ENCODE results near the gene CCL17. TPM values are rescaled to one million over a fixed set of nuclear protein-coding genes. Genes with fewer than 3 reads are reported as not detected.

The CCL17 gene
- total and polyA plus RNA-seq, 9 of the 15 experiments (the other 6 are each of a cell fraction or from before 2014, with no cell fraction given), result not detected

DNA sequence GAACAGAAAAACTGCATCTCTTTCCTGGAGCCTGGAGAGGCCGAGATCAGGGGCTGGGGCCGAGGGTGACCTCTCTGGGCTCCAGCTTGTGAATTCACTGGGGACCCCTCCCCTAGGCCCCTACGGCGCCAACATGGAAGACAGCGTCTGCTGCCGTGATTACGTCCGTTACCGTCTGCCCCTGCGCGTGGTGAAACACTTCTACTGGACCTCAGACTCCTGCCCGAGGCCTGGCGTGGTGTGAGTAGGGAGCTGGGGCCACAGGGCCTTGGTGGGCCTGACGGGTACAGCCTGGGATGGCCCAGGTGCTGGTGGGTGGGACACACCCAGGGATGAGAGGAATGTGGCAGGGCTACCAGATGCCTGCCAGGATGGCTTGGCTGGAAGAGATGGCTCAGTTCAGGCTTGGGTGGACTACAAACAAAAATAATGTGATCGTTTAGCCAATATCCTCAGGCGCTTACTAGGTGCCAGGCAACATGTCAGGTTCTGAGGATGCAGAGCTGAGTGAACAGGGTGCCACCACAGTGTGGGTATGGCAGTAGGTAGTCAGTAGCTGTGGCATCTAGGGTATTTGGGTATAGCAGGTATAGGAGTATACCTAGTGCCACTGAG, 44.1 kb upstream of the CCL17 start (continued):
- TF ChIP-seq, protein P1, sequence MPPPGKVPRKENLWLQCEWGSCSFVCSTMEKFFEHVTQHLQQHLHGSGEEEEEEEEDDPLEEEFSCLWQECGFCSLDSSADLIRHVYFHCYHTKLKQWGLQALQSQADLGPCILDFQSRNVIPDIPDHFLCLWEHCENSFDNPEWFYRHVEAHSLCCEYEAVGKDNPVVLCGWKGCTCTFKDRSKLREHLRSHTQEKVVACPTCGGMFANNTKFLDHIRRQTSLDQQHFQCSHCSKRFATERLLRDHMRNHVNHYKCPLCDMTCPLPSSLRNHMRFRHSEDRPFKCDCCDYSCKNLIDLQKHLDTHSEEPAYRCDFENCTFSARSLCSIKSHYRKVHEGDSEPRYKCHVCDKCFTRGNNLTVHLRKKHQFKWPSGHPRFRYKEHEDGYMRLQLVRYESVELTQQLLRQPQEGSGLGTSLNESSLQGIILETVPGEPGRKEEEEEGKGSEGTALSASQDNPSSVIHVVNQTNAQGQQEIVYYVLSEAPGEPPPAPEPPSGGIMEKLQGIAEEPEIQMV (tag; conservative IDR thresholded peaks at IDR 0.05; ENCODE audit: low read depth), result no peak
- TF ChIP-seq ZNF239 (CRISPR knock-in tag; IDR thresholded peaks at IDR 0.05), result no peak

DNA sequence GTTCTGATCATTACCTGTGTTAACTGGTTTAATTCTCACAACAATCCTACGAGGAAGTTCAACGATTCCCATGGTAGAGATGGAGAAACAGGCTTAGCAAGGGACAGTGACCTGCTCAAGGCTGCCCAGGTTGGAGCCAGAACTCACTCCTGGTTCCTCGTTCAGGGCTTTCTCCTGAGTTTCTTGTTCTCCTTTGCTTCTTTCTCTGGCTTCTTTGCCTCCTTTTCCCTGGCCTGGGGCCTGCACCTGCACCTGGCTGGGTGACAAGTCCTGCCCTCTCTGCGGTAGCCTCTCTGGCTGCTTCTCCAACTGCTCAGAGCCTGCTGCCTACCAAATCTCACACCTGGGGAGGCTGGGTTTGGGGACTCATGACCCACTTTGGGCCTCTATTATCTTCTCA, 43.2 kb upstream of the CCL17 start:
- FAIRE-seq, result no peak
- POLR2A ChIA-PET, result interaction anchor here (0.6 to 0.7 kb wide), 2 partner anchors 212 to 501 kb away, joined by 3 read pairs; no protein-coding TSS in a partner anchor
- TF ChIP-seq, protein P2, sequence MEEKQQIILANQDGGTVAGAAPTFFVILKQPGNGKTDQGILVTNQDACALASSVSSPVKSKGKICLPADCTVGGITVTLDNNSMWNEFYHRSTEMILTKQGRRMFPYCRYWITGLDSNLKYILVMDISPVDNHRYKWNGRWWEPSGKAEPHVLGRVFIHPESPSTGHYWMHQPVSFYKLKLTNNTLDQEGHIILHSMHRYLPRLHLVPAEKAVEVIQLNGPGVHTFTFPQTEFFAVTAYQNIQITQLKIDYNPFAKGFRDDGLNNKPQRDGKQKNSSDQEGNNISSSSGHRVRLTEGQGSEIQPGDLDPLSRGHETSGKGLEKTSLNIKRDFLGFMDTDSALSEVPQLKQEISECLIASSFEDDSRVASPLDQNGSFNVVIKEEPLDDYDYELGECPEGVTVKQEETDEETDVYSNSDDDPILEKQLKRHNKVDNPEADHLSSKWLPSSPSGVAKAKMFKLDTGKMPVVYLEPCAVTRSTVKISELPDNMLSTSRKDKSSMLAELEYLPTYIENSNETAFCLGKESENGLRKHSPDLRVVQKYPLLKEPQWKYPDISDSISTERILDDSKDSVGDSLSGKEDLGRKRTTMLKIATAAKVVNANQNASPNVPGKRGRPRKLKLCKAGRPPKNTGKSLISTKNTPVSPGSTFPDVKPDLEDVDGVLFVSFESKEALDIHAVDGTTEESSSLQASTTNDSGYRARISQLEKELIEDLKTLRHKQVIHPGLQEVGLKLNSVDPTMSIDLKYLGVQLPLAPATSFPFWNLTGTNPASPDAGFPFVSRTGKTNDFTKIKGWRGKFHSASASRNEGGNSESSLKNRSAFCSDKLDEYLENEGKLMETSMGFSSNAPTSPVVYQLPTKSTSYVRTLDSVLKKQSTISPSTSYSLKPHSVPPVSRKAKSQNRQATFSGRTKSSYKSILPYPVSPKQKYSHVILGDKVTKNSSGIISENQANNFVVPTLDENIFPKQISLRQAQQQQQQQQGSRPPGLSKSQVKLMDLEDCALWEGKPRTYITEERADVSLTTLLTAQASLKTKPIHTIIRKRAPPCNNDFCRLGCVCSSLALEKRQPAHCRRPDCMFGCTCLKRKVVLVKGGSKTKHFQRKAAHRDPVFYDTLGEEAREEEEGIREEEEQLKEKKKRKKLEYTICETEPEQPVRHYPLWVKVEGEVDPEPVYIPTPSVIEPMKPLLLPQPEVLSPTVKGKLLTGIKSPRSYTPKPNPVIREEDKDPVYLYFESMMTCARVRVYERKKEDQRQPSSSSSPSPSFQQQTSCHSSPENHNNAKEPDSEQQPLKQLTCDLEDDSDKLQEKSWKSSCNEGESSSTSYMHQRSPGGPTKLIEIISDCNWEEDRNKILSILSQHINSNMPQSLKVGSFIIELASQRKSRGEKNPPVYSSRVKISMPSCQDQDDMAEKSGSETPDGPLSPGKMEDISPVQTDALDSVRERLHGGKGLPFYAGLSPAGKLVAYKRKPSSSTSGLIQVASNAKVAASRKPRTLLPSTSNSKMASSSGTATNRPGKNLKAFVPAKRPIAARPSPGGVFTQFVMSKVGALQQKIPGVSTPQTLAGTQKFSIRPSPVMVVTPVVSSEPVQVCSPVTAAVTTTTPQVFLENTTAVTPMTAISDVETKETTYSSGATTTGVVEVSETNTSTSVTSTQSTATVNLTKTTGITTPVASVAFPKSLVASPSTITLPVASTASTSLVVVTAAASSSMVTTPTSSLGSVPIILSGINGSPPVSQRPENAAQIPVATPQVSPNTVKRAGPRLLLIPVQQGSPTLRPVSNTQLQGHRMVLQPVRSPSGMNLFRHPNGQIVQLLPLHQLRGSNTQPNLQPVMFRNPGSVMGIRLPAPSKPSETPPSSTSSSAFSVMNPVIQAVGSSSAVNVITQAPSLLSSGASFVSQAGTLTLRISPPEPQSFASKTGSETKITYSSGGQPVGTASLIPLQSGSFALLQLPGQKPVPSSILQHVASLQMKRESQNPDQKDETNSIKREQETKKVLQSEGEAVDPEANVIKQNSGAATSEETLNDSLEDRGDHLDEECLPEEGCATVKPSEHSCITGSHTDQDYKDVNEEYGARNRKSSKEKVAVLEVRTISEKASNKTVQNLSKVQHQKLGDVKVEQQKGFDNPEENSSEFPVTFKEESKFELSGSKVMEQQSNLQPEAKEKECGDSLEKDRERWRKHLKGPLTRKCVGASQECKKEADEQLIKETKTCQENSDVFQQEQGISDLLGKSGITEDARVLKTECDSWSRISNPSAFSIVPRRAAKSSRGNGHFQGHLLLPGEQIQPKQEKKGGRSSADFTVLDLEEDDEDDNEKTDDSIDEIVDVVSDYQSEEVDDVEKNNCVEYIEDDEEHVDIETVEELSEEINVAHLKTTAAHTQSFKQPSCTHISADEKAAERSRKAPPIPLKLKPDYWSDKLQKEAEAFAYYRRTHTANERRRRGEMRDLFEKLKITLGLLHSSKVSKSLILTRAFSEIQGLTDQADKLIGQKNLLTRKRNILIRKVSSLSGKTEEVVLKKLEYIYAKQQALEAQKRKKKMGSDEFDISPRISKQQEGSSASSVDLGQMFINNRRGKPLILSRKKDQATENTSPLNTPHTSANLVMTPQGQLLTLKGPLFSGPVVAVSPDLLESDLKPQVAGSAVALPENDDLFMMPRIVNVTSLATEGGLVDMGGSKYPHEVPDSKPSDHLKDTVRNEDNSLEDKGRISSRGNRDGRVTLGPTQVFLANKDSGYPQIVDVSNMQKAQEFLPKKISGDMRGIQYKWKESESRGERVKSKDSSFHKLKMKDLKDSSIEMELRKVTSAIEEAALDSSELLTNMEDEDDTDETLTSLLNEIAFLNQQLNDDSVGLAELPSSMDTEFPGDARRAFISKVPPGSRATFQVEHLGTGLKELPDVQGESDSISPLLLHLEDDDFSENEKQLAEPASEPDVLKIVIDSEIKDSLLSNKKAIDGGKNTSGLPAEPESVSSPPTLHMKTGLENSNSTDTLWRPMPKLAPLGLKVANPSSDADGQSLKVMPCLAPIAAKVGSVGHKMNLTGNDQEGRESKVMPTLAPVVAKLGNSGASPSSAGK (IDR thresholded peaks at IDR 0.05), result no peak

More for the DNA sequence above, 43.2 kb upstream of the CCL17 start:
- no peak for DNase-seq (ENCODE audit: extremely low read depth in 1 of 4, low spot score in 3 of 4)
- no peak overlapping the region for H3K9ac ChIP-seq (ENCODE audit: insufficient read depth in 1 of 2, low read depth in 2 of 2, low read length in 2 of 2)
- no peak overlapping the region for H3K4me3 ChIP-seq
- no peaks in the 10 kb centered on the region for H3K79me2 ChIP-seq (ENCODE audit: control insufficient read depth, insufficient read depth, low read length)
- peaks cover 6 to 46% of the 10 kb centered on the region in 2 experiments; a peak in 4 of 5 replicates for H3K27me3 ChIP-seq (ENCODE audit: control insufficient read depth in 2 of 2, insufficient read depth in 2 of 2, low read length in 2 of 2)
- no peak for ATAC-seq
- WGBS (ENCODE audit: insufficient coverage, low coverage, missing lambda C conversion rate), result 0% methylated on average over 4 of the region's 4 CpGs
- no TSS peak for BruUV-seq (replicated peaks)
- no peak overlapping the region for H2AFZ ChIP-seq (ENCODE audit: low read depth, low read length)
- peaks cover 0 to 4% of the 10 kb centered on the region in 2 experiments; a peak in 1 of 5 replicates for H3K4me1 ChIP-seq (replicated peaks in 1 of 2; ENCODE audit: control insufficient read depth in 2 of 2, insufficient read depth in 2 of 2, low read length in 2 of 2)
- H3K36me3 ChIP-seq (ENCODE audit: control insufficient read depth, insufficient read depth, low read length), result no peaks in the 10 kb centered on the region
- intact Hi-C loops (cut with micrococcal nuclease) (no loop called here), in situ Hi-C loops (cut with MboI) (no loop called here)
- H3K4me2 ChIP-seq (ENCODE audit: insufficient read depth, low read length), result no peak overlapping the region
- no peaks in the 10 kb centered on the region for H3K9me3 ChIP-seq (replicated peaks; ENCODE audit: control insufficient read depth, insufficient read depth, low read depth, low read length)
- CTCF ChIA-PET (ENCODE audit: low intra/inter-chr PET ratio), result no interaction called here
- H4K20me1 ChIP-seq (replicated peaks; ENCODE audit: control insufficient read depth, insufficient read depth, low read length), result peaks cover 7% of the 10 kb centered on the region; the same call in 1 of the 2 replicates
- no peak overlapping the region for H3K27ac ChIP-seq (ENCODE audit: extremely low read depth, low read depth, low read length)
- H3K9me1 ChIP-seq (ENCODE audit: control insufficient read depth, insufficient read depth, low read length), result no peaks in the 10 kb centered on the region
